IPS-18c (cell line): ENCODE measurements around the gene TTYH3.

Experiments
- H3K4me3 ChIP-seq: 2 replicates; pipeline ENCODE4 v1.7.0; 2013; ENCODE audit warnings: low read depth, mild to moderate bottlenecking, low read length, moderate library complexity; ENCODE audit not compliant: insufficient read depth
- H3K9me3 ChIP-seq: one replicate; pipeline ENCODE4 v1.6.1; 2013; ENCODE audit warnings: mild to moderate bottlenecking, low read length, moderate library complexity; ENCODE audit not compliant: control insufficient read depth, insufficient read depth

TTYH3 gene

DNA sequence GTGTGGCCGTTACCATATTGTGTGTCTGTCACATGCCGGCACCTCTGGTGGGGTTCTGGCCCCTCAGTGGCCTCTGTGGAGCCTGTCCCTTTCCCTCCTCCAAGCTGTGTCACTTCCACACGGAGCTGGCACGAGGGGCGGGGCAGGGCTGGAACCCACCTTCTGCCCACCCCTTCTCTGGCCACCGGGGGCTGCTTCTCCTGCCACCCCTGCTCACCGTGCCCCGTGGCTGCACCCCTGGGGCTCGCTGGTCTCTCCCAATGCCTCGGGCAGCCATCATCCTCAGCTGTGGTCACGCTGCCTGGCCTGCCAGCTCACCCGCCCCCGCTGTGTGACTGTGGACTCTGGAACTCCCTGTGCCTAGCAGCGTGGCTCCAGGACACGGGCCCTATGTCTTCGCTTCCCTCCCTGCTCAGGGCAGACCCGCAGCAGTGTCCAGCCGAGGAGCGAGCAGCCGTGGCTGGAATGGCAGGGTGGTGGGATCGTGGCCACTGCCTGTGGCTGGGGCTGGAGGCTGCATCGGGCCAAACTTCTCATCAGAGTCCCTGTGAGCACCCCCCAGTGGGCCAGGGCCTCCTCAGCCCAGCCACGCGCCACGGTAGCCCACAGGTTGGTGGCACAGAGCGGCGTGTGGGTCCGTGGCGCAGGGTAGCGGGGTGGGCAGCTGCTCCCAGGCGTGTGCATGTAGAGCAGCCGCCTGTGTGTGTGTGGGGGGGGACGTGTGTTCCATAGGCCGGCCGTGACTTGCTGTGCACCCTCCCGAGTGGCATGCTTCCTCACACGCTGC lies 8.1 kb downstream of the TTYH3 start:
- Histone ChIP-seq H3K9me3 (no peaks in the 10 kb centered on the region), H3K4me3 (no peak overlapping the region)

DNA sequence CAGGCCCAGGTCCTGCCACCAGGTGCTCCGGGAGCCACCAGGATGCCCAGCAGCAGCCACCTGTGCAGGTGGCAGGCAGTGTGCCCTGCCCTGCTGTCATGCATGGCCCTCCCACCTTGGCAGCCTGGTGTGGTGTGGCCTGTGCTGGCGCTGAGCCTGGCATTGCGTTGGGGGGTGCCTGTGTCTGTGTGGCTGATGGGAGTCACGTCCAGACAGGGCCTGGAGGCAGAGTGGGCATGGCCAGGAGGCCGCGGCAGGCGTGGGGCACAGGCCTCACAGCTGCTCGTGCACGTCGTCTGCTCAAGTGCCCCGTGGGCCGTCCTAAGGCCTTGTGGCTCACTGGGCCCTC lies 8.7 kb downstream of the TTYH3 start:
- Histone ChIP-seq H3K4me3 (no peak overlapping the region; the same call in 1 of the 2 replicates), H3K9me3 (no peaks in the 10 kb centered on the region)

DNA sequence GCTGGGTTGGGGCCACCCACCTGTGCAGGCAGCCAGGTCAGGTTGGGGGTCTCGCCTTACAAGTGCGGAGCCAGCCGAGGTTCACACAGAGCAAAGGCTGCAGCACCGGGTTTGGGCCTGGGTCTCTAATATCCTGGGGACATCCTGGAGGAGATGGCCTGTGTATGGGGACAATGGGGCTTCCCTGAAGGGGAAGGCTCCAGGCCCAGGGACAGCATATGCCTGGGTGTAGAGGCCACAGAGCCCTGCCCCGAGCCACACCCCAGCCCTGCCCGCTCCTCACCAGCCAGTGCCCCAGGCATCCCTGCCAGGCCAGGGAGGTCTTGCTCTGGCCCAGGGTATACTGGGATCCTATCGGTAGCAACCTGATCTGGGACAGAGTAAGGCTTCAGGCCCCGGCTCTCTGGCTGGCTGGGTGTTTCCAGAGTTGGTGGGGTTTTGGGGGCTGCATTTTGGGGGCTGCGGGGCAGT lies 9.1 kb downstream of the TTYH3 start:
- no peak overlapping the region for H3K4me3 ChIP-seq
- H3K9me3 ChIP-seq, result no peaks in the 10 kb centered on the region

DNA sequence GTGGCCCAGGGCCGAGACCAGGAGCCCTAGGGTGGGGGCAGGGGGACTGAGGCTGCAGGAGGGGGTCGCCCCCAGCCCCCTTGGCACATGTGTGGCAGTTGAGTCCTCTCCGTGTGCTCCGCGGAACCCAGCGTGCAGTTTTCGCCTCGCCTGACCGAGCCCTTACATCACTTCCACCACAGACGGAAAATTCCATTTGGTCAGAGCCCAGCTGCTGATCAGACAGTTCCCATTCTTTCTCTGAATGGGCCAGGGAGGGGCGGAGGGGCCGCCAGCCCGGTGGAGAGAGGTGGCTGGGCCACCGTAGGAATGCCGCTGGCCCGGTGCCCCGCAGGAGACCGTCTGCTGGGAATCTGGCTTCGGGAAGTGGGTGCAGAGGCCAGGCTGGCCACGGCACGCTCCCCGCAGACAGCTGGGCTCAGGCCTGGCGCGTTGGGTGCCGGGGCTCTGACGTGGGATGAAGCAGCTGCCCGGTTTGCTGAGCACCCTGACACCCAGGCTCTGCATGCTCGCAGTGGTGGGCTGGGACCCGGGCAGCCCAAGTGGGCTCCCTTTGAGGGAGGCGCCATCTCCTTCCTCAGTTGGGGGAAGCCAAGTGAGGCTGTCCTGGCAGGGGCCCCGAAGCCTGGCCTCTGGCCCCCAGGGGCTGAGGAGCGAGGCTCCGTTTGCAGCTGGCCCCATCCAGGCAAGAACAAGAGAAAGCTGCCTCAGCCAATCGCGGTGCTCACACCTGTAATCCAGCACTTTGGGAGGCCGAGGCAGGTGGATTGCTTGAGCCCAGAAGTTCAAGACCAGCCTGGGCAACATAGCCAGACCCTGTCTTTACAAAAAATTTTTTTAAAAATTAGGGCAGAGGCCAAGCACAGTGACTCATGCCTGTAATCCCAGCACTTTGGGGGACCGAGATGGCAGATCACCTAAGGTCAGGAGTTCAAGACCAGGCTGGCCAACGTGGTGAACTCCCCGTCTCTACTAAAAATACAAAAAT lies 9.9 kb downstream of the TTYH3 start:
- Histone ChIP-seq H3K9me3 (no peaks in the 10 kb centered on the region), H3K4me3 (no peak overlapping the region)

DNA sequence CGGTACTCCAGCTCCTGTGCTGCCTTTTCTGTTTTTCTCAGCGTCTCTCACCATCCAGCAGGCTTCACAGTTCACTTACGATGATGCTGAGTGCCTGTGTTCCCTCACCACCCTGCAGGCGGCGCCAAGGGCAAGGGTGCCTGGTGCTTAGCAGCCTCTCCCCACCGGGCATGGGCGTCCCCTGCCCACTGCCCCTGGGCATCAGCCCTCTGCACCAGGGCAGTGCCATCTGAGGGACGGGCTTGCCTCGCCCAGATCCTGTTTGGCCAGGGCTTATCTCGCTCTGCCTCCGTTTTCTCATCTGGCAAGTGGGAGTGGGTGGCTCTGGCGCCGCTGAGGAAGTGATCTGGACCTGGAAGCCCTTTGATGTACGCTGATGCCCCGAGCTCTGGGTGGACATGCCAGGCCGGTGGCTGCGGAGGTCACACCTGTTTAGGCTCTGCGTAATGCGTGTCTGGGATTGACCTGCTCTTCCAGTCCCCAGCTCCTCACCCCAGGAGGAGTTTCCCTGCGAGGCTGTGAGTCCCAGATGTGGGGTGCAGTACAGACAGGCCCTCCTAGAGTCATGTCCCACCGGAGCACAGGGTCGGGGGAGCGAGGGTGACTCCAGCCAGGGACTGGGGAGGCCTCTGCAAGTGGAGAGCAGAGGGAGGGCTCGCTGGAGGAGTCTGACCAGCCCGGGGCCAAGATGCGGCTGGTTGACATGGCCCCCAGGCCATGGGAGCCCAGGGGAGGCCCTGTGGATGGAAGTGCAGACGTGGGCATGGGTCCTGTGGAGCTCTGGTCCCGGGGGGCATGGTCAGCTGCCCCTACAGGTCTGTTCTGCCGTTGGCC lies 11.8 kb downstream of the TTYH3 start:
- H3K4me3 ChIP-seq, result no peak overlapping the region
- no peaks in the 10 kb centered on the region for H3K9me3 ChIP-seq

DNA sequence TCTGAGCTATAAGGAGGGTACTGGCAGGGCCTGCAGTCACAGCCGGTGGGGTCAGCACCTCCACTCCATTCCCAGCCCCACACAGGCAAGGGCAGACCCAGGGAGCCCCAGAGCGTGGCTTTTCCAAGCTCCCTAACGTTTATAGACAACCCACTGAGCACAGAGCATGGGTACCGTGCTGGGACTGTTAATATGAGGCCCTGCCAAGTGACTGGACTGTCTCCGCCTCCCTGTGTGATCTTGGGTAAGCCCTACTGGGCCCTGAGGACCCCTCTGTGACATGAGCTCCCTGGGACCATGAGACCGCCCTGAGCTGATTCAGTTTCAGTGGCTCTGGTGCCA lies 12.4 kb downstream of the TTYH3 start:
- H3K4me3 ChIP-seq, result no peak overlapping the region
- H3K9me3 ChIP-seq, result no peaks in the 10 kb centered on the region

DNA sequence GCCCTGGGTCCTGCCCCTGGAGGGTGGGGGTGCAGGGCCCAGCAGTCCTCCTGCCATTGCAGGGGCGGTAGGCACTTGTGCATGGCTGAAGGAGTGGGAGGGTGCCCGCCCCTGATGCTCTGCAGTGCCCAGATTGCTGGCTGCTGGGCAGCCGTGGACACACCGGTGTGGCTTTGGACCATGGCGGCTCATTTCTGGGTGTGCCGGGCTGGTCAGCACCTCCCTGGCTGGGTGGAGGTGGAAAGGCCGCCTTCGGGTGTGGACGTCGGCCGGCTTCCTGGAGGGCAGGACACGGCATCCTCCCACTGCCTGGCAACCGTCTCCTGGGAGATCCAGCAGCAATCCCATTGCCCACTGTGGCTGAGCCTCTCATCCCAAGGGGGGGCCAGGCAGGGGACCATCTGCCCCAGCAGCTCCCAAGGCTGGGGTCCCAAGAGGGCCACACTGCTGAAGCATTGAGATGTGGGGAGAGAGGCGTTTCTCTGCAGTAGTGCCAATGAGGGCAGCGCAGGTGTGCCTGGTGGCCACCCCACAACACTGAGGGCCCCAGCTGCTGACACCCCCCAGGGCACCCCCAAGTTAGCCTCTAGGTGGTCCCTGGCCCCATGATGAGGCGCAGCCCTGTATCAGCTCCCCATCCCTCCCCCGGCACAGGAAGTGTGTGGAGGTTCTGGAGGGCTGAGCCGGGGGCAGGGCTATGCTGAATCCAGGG lies 12.9 kb downstream of the TTYH3 start:
- no peaks in the 10 kb centered on the region for H3K9me3 ChIP-seq
- H3K4me3 ChIP-seq, result no peak overlapping the region

DNA sequence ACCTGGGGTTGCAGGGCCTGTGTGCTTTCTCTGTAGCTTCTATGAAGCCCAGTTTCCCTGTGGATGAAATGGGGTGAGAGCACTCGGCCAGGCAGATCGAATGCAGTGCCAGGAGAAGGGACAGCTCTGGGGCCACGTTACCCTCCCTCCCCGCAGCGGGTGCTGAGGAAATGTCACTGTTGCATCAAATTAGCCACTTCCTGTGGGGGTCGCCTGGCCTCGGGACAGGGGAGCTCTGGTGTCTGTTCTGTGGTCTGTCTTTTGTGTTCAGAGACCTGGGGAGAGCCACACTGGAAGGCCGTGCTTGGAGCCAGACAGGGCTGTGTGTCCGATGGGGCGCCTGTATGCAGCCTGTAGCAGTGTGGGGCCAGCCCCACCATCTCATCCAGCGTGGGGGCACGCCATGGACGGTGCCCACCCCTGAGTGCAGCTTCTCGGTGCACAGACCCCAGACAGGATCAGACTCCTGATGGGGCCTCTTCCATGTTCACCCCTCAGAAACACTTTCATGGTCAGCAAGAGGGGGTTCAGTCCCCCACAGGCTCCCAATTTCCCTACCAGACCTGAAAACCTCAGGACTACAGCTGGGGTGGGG lies 13.6 kb downstream of the TTYH3 start:
- Histone ChIP-seq H3K4me3 (no peak overlapping the region), H3K9me3 (no peaks in the 10 kb centered on the region)

DNA sequence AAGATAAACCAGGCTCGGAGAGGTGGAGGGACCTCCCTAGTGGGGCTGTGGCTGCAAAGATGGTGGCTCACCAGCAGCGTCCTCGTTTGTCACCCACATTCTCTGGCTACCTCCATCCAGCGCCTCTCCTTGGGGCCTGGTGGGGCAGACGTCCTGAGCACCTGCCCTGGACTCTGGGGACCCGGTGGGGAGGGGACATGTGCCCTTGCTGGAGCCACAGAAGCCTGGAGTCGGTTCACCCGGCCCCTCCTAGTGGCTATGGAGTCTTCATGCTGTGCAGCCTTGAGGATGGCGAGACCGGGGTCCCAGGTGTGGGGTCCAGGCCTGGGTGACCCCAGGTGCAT lies 14.5 kb downstream of the TTYH3 start:
- H3K9me3 ChIP-seq, result no peaks in the 10 kb centered on the region

DNA sequence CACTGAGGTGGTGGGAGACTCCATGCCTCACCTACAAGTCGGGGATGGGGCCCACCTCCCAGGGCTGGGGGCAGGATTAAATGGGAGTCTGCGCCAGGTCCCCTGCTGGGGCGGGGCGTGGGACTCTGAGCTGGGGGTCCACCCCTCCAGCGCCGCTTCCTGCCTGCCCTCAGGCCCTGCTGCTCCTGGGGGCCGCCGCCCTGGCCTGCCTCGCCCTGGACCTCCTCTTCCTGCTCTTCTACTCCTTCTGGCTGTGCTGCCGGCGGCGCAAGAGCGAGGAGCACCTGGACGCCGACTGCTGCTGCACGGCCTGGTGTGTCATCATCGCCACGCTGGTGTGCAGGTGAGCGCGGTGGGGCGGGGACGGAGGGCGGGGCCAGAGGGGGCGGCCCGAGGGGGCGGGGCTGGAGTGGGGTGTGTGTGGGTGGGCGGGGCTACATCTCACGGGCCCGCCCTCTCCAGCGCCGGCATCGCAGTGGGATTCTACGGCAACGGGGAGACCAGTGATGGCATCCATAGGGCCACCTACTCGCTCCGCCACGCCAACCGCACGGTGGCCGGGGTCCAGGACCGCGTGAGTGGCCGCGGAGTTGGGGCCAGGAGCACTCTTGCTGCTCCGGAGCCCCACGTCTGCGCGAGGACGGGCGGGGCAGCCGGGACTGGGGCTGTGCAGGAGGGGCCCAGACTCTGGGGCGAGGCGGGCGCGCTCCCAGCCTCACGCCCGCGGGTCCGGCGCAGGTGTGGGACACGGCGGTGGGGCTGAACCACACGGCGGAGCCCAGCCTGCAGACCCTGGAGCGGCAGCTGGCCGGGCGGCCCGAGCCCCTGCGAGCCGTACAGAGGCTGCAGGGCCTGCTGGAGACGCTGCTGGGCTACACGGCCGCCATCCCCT lies 15.1 kb downstream of the TTYH3 start:
- no peaks in the 10 kb centered on the region for H3K9me3 ChIP-seq
- no peak overlapping the region for H3K4me3 ChIP-seq

More for the DNA sequence above, 14.5 kb downstream of the TTYH3 start:
- no peak overlapping the region for H3K4me3 ChIP-seq

DNA sequence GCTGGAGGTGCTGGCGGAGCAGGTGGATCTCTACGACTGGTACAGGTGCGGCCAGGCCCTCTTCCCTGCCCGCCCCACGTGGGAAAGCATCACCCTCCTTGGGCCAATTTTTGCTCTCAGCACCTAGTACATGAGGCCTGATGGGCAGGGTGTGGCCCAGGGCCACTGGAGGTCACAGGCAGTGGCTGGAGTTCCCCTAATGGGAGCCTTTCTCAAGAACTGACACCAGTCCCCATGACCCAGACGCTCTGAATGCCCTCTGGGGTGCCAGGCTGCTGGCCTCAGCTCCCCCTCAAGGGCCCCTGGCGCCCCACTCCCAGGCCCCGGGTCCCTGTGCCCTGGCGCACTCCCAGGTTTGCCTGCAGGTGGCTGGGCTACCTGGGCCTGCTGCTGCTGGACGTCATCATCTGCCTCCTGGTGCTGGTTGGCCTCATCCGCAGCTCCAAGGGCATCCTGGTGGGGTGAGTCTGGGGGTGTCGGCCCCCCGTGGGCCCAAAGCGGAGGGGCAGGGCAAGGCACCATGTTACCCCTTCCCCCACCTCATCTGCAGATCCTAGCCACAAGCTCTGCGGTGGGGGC lies 15.9 kb downstream of the TTYH3 start:
- no peaks in the 10 kb centered on the region for H3K9me3 ChIP-seq
- H3K4me3 ChIP-seq, result no peak overlapping the region

DNA sequence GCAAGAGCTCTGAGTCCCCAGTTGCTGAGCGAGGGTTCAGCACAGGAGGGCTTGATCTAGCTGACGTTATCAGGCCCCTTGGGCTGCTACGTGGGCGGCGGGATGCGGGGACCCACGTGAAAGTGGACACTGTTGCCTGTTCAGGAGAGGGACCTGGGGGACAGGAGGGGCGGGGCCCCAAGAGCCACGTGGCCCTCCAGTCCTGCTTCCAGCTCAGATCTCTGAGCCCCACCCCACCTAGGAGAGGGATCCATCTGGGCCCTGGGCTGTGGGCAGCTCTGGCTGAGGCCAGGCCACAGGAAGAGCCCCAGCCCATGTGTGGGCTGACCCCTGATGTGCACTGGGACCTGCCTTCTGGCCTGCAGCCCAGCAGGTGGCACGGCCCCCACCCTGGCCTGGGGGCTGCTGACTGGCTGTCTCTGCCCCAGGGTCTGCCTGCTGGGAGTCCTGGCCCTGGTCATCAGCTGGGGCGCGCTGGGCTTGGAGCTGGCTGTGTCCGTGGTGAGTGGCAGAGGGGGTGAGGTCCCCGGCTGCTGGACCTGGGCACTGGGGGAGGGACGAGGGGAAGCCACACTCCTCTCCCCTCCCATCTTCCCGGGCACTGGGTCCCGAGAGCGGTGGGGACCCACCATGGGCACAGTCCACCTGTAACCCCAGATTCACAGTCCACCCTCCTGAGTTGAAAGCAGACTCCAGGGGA lies 17.5 kb downstream of the TTYH3 start:
- Histone ChIP-seq H3K9me3 (no peaks in the 10 kb centered on the region), H3K4me3 (no peak overlapping the region)

DNA sequence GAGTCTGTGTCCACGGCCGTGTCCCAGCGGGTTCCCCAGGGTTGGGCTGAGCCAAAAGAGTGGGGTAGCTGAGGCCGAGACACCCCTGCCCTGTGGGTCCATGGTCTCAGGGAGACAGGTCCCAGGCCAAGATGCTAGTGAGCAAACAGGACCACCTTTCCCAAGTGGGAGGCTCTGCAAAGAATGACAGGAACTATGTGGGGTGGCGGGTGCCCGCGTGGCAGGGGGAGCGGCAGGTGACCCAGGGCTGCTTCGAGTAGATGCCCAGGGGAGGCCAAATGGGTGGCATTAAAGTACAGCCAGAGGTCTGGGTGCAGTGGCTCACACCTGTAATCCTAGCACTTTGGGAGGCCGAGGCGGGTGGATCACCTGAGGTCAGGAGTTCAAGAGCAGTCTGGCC lies 18.2 kb downstream of the TTYH3 start:
- Histone ChIP-seq H3K9me3 (no peaks in the 10 kb centered on the region), H3K4me3 (no peak overlapping the region)

DNA sequence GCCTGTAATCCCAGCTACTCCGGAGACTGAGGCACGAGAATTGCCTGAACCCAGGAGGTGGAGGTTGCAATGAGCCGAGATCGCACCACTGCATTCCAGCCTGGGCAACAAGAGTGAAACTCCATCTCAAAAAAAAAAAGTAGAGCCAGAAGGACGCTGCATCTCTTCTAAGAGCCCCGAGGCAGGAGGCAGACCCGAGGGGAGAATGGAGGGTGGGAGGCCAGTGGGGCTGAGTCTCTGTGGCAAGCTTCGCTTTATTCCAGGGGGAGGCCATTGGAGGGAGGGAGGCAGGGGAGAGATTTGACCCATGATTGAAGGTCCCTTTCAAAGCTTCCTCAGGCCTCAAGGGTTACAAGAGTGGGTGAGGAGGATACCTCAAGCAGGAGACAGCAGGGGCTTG lies 18.7 kb downstream of the TTYH3 start:
- no peaks in the 10 kb centered on the region for H3K9me3 ChIP-seq
- H3K4me3 ChIP-seq, result no peak overlapping the region

DNA sequence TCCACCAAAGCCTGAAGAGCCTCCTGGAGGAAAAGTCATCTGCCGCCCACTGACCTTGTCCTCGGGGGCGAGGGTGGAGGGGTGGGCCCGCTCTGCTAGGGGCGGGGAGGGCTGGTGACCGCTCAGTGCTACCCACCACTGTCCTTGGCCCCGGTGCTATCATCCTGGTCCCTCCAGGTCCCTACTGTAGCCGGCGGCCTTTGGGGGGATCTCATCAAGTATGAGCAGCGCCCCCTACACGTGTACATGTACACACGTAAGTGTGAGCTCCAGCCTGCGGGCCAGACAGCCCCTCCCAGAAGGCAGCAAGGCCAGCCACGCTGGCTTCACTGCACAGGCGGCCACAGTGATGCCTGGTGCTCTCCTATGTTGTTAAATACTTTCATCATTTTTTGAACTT lies 19.6 kb downstream of the TTYH3 start:
- H3K9me3 ChIP-seq, result no peaks in the 10 kb centered on the region
- H3K4me3 ChIP-seq, result no peak overlapping the region
